Urothelium cell line (cell line): Measurements from ENCODE around the gene PIP5KL1.
"Not testable (repeated sequence)": the region's sequence is repeated elsewhere in the genome, so short reads cannot be mapped to it uniquely, and the experiment has no call there.

Source experiments
- DNase-seq: peaks from one replicate; pipeline ENCODE4 v3.0.0; 2011; ENCODE audit warnings: low spot score, mixed read lengths
- FAIRE-seq: peaks from 2 replicates; lab custom pipeline; 2011; peaks lifted over from hg19 to GRCh38; lab: Jason Lieb, UNC

Gene PIP5KL1

GRCh38 chr9:127897193-127897692, 33.3 kb downstream of the PIP5KL1 start:
- FAIRE-seq = no peak
- peak; percentile 41 for DNase-seq

DNA sequence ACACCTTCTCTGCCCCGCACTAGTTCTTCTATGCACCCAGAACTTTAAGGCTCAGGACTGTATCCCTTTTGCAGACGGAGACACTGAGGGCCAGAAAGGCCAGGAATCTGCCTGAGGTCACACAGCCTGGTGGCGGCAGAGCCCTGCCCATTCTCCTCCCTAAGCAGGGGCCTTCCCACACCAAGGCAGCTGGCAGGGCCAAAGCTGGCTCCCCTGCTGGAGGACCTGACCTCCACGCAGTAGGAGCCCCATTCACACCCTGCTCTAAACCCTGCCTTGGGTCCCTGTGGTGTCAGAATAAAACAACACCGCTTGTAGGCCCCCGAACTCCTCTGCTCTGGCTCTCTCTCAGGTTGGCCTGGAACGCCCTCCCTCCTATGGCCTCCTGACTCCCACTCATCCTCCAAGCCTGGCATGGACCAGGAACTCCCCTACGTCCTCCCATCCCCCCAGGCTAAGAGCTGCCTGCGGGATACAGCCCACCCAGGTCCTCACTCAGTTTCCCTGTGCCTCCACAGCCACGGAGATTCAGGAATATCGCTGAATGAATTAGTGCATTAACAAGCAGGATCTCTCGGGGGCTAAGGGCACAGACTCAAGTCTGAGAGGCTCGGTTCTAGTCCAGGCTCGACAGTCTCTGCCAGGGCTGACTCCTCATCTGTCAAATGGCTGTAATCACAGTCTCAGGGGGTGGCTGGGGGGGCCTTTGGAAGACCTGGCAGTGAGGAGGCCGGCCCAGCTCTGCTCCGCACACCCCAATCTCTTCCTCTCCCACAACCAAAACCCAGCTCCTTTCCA, 34.0 kb downstream of the PIP5KL1 start:
- DNase-seq (no peak), FAIRE-seq (no peak)

- FAIRE-seq = no peak
These were observed 34.8 kb downstream of the PIP5KL1 start for GRCh38 chr9:127895811-127896210.

DNA sequence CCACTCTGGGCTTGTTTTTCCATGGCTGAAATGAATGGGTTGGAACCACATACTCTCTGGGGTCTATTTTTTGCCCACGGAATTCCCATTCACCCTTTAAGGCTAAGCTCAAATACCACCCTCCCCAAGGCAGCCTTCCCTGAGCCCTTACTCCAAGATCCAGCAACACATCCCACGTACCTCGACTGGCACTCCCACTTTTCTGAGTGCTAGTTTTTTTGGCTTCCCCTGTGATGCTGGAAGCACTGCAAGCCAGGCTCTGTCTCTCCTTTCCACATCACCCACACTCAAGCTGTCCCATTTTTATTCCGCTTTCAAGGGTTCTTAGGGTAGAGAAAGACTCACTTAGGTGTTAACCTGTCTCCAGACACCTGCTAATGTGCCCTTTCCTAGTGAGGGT, 37.2 kb downstream of the PIP5KL1 start:
- FAIRE-seq (no peak), DNase-seq (no peak)

More at GRCh38 chr9:127895811-127896210, 34.8 kb downstream of the PIP5KL1 start:
- DNase-seq = no peak

DNA sequence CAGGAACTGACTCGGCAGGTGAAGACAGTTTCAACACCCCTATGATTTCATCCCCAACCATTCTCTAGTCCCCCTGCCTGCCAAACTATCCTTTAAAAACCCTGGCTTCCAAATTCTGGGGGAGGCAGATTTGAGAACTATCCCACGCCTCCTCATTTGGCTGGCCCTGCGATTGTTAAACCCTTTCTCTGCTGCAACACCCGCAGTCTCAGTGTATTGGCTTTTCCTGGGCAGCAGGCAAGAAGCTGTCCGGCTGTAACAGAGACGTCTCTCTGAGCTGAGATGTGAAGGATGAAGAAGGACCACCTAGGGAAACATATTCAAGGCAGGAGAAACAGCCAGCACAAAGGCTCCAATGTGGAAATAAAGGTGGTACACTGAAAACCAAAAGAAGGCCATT, 37.7 kb downstream of the PIP5KL1 start:
- DNase-seq (no peak), FAIRE-seq (no peak)

- DNase-seq (no peak), FAIRE-seq (no peak)
These were observed 40.5 kb downstream of the PIP5KL1 start for GRCh38 chr9:127890053-127890452.

DNA sequence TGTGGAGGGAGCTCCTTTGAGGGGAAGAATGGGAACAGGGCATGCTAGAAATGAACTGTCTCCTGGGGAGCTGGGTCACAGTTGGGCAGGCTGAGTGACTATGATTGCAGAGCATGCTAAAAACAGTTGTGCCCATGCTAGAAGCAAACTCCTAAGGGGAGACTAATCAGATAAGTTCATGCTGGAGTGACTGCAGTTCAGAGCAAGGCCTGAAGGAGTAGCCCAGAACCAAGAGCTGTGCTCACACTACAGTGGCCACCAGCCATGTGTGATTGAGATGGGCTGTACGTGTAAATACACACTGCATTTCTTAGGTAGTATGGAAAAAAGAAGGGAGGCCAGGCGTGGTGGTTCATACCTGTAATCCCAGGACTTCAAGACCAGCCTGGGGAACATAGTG, 42.8 kb downstream of the PIP5KL1 start:
- no peak for FAIRE-seq
- DNase-seq = no peak

GRCh38 chr9:127886401-127886972, 44.1 kb downstream of the PIP5KL1 start:
- DNase-seq (no peak), FAIRE-seq (no peak)

- FAIRE-seq (no peak), DNase-seq (no peak)
These were observed 44.9 kb downstream of the PIP5KL1 start for GRCh38 chr9:127885508-127886281.

DNA sequence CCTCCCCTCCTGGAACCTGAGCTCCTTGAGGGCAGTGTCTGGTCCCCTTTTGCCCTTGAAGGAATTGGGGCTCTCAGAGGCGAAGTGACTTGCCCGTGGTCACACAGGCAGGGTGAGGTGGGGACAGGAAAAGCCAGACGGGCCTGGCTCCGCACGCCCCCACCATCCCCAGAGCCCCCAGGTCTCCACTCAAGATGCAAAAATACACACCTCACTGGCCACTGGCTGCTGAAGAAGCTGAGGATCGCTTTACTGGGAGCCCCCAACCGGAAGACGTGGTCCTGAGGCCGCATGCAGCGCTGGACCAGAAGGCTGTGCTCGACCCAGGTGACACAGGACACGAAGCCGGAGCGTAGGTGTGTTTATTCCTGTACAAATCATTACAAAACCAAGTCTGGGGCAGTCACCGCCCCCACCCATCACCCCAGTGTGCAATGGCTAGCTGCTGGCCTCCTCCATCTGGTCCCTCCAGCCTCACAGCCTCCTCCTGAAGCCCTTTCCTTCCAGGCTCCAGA, 45.5 kb downstream of the PIP5KL1 start:
- DNase-seq (no peak), FAIRE-seq (no peak)

- FAIRE-seq (no peak), DNase-seq (no peak)
These were observed 46.1 kb downstream of the PIP5KL1 start for GRCh38 chr9:127884427-127884911.

DNA sequence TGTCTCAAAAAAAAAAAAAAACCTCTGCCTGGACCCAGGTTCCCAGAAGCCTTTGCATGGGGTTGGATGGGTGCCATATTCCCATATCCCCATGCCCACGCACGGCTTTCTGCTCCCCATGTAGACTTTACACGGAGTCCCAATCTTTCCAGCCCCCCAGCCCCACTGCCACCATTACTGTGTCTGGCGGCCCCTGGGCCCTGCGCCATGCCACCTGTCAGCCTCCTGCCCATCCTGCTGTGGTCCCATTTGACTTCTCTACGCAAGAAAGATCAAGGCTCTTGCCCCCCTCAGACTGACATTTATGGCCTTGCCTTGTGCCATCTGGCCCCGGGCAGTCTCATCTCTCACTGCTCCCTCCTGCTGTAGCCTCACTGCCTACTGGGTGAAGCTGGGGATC, 46.6 kb downstream of the PIP5KL1 start:
- FAIRE-seq (no peak), DNase-seq (no peak)

DNA sequence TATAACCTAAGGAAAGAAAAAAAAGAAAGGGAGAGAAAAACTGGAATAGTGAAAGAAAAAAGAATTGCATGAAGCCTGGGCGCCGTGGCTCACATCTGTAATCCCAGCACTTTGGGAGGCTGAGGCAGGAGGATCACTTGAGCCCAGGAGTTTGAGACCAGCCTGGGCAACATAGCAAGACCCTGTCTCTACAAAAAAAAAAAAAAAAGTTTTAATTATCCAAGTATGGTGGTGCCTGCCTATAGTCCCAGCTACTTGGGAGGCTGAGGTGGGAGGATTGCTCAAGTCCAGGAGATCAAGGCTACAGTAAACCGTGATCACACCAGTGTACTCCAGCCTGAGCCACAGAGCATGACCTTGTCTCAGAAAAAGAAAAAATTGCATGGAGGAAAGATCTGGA, 48.9 kb downstream of the PIP5KL1 start:
- not testable (repeated sequence) for FAIRE-seq

DNA sequence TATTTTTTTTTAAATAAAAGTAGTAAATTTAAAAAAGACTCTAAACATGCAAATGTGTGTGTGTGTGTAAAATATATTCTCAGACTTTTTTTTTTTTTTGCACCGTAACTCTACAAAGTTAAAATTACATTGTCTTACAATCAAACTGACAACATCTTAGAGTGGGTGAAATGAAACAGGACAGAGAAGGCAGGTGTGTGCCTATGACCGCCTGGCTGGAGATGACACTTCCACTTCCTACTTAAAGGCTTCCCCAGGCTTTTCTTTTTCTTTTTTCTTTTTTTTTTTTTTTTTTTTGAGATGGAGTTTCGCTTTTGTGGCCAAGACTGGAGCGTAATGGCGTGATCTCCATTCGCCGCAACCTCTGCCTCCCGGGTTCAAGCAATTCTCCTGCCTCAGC, 50.4 kb downstream of the PIP5KL1 start:
- no peak for DNase-seq
- no peak for FAIRE-seq

More for the DNA sequence above, 48.9 kb downstream of the PIP5KL1 start:
- DNase-seq = not testable (repeated sequence)

DNA sequence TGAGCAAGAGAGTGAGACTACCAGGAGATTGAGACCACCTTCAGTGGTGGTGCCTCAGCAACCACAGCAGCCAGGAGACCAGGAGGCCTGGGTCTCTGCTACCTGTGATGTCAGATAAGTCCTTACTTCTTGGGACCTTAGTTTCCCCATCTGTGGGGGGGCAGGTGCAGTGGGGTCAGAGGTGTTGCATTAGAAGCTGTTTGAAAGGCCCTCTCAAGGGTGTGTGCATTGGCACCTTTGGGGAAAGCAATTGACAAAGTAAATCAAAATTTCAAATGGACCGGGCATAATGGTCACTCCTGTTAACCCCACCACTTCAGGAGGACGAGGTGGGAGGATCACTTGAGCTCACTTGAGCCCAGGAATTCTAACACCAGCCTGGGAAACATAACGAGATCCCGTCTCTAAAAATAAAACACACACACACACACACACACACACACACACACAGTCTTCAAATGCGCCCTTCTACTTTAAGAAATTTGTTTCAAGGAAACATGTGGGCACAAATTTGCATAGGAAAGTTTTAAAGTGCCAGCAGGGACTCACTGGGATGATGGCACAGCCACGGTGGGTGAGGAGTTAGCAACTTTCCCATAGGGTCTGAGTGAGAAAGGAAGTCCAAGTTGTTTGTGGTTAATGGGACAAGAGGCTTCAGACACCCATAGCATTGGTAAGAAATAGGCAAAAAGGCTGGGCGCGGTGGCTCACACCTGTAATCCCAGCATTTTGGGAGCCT, 51.8 kb downstream of the PIP5KL1 start:
- no peak for DNase-seq

GRCh38 chr9:127878001-127878651, 52.5 kb downstream of the PIP5KL1 start:
- FAIRE-seq = no peak

More for the DNA sequence above, 51.8 kb downstream of the PIP5KL1 start:
- FAIRE-seq = no peak

GRCh38 chr9:127877566-127877998, 53.0 kb downstream of the PIP5KL1 start, which contains the start of gene AK1:
TSS of gene AK1 (minus strand) at chr9:127877675. CDS start at chr9:127874617, 3,058 bp downstream.
- no peak for FAIRE-seq

More at GRCh38 chr9:127878001-127878651, 52.5 kb downstream of the PIP5KL1 start:
- DNase-seq = no peak

DNA sequence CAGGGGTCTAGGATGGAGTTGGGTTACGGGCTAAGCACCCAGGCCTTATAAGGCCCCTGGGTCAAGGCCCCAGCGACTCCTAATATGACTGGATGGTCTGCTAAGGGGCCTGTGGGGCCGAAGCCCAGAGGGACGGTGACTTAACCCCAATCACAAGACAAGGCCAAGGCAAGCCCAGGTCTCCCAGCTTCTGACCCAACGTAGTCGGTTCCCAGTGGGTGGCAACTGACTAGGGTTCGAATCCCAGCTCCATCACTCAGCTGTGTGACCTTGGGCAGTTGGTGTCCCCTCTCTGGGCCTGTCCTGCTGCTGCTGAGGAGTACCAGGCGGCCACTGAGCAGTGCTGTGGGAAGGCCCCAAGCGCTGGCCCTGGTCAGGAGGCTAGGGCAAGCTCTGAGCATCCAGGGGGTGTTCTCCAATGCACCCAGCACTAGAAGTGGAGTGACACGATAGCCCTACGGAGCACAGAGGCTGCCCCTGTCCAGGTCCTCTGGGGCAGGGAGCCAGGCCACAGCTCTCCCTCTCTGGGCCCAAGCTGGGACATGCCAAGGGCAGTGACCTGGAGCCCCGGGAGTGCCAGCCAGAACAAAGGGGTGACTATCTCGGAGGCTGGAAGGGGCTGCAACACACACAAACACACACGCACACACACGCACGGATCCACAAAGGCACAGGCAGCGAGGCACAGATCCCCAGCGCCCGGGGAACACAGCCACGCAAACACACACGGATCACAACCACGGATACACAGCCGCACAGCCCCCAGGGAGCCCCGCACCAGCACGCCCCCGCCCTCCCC, 53.6 kb downstream of the PIP5KL1 start:
- DNase-seq (no peak), FAIRE-seq (no peak)

More at GRCh38 chr9:127877566-127877998, 53.0 kb downstream of the PIP5KL1 start, which contains the start of gene AK1:
- peak; percentile 76 for DNase-seq
